ENCODE measurements around the gene PLEKHN1.

PLEKHN1 gene

DNA sequence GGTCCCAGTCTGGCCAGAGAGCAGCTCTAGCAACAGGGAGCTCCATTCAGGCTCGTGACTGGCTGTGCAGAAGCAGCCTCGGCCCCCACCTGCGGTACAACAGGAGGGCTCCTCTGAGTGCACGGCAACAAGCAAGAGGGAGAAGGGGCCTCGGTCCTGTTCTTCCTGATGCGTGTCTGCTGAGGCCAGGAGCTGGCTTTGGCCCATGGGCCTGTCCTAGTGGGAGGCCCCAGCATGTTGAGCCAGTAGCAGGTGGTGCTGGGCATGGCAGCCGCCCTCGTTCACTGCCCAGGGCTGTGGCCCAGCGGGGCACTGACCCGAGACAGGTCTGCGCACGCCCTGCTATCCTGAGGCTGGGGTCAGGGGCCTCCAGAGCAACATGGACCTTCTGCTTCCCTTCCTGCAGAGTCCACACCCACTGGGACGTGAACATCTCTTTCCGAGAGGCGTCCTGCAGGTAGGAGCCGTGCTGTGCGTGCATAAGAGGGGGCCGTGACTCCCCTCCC, 35.6 kb upstream of the PLEKHN1 start:
- Histone ChIP-seq H3K27ac (ENCODE audit: low read depth, low read length, severe bottlenecking) (no peak overlapping the region), H3K4me1 (ENCODE audit: control insufficient read depth, insufficient read depth, low read length, poor library complexity, severe bottlenecking) (peaks cover 17% of the 10 kb centered on the region), H3K4me3 (ENCODE audit: extremely low read depth, insufficient read depth, low read length, poor library complexity, severe bottlenecking) (no peak overlapping the region), H3K9me3 (ENCODE audit: control insufficient read depth, low read length) (no peaks in the 10 kb centered on the region), H3K36me3 (ENCODE audit: control insufficient read depth, insufficient read depth, low read length) (peaks cover 10% of the 10 kb centered on the region)
- WGBS, 2 experiments (ENCODE audit: insufficient coverage in 2 of 2): 70 to 76% methylated on average over 12 to 17 of the region's 18 CpGs

DNA sequence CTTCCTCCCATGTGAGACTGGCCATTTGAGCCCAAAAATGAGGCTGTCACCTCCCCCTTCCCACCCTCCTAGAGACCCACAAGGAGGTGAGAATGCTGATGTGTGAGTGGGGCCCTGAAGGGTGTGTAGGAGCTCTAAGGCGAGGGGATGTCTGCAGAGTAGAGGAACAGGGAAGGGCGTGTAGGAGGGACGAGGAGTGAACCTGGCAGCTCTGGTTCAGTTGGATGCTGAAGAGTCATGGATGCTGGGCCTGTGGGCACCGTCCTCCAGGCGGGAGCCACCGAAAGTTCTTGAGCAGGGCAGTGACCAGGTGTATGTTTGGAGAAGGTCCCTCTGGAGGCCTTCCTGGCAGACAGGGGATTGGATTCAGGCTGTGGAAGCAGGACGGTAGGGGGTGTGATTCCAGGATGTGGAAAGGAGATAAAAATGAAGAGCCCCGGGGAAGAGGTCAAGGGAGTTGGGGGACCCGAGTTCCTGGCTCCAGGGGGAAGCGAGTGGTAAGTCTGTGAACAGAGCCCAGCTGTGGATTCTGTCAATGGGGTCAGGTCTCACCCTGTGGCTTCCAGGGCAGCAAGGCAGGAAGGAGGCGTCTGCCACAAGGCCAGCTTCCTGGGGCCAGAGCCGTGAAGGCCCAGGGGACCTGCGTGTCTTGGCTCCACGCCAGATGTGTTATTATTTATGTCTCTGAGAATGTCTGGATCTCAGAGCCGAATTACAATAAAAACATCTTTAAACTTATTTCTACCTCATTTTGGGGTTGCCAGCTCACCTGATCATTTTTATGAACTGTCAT, 34.7 kb upstream of the PLEKHN1 start:
- Histone ChIP-seq H3K36me3 (ENCODE audit: control insufficient read depth, insufficient read depth, low read length) (peaks cover 10% of the 10 kb centered on the region), H3K4me3 (ENCODE audit: extremely low read depth, insufficient read depth, low read length, poor library complexity, severe bottlenecking) (no peak overlapping the region), H3K9me3 (ENCODE audit: control insufficient read depth, low read length) (no peaks in the 10 kb centered on the region), H3K4me1 (ENCODE audit: control insufficient read depth, insufficient read depth, low read length, poor library complexity, severe bottlenecking) (peaks cover 12% of the 10 kb centered on the region), H3K27ac (ENCODE audit: low read depth, low read length, severe bottlenecking) (no peak overlapping the region)
- WGBS, 2 experiments (ENCODE audit: insufficient coverage in 2 of 2): 63 to 69% methylated on average over 11 to 12 of the region's 15 CpGs

DNA sequence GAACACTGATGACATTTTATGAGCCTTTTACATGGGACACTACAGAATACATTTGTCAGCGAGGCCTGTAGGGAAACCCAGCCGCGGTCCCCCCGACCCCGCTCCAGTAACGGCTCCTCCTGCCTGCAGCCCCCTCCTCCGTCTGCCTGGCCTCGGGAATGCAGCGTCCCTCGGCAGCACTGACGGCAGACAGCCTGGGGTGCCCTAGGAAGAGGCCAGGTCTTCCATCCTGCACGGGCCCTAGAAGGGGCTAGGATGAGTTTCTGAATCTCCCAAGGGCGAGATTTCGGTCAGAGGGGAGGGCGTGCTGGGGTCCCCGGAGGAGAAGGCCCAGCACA, 34.1 kb upstream of the PLEKHN1 start:
- 53 to 59% methylated on average over 16 of the region's 16 CpGs for WGBS, 2 experiments (ENCODE audit: insufficient coverage in 2 of 2)
- no peak overlapping the region for H3K27ac ChIP-seq (ENCODE audit: low read depth, low read length, severe bottlenecking)
- H3K9me3 ChIP-seq (ENCODE audit: control insufficient read depth, low read length): no peaks in the 10 kb centered on the region
- peaks cover 10% of the 10 kb centered on the region for H3K36me3 ChIP-seq (ENCODE audit: control insufficient read depth, insufficient read depth, low read length)
- H3K4me1 ChIP-seq (ENCODE audit: control insufficient read depth, insufficient read depth, low read length, poor library complexity, severe bottlenecking): peaks cover 12% of the 10 kb centered on the region
- no peak overlapping the region for H3K4me3 ChIP-seq (ENCODE audit: extremely low read depth, insufficient read depth, low read length, poor library complexity, severe bottlenecking)

DNA sequence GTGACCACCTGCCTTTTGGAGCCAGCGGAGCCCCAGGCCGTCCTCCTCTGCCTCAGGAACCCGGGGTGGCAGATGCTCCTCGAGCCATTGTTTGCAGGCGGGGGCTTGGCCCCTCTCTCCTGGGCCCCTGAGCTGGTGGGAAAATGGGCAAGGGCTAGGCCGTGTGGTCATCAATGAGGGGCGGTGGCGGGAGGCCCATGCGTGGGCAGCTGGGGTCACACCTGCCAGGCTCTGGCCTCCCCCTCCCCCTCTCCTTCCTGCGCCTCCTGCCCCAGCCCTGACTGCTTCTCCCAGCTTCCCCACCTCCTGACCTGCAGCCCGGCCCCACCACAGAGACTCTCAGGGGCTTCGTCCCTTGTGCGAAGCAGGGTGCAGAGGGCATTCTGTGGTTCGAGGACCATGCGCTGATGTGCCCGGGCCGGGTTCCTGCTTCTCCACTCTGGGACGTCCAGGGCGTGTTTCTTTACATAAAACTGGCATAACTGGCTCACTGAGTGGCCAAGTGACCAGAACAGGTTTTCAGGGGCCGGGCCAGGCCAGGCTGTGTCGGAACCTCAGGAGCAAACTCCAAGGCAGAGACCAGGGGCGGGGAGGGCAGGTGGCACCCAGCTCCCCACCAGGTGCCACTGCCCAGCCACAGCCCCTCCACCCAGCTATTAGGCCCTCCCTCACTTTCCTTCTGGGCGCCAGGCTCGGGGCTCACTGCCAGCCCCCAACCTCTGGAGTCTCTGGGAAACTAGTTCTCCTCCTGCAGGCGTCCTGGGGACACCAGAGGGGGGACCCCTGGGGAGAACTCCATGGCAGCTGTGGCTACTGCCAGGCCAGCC, 33.3 kb upstream of the PLEKHN1 start:
- no peaks in the 10 kb centered on the region for H3K9me3 ChIP-seq (ENCODE audit: control insufficient read depth, low read length)
- no peak overlapping the region for H3K27ac ChIP-seq (ENCODE audit: low read depth, low read length, severe bottlenecking)
- H3K36me3 ChIP-seq (ENCODE audit: control insufficient read depth, insufficient read depth, low read length): peaks cover 10% of the 10 kb centered on the region
- 74 to 76% methylated on average over 19 to 22 of the region's 25 CpGs for WGBS, 2 experiments (ENCODE audit: insufficient coverage in 2 of 2)
- peaks cover 12% of the 10 kb centered on the region for H3K4me1 ChIP-seq (ENCODE audit: control insufficient read depth, insufficient read depth, low read length, poor library complexity, severe bottlenecking)
- H3K4me3 ChIP-seq (ENCODE audit: extremely low read depth, insufficient read depth, low read length, poor library complexity, severe bottlenecking): no peak overlapping the region

DNA sequence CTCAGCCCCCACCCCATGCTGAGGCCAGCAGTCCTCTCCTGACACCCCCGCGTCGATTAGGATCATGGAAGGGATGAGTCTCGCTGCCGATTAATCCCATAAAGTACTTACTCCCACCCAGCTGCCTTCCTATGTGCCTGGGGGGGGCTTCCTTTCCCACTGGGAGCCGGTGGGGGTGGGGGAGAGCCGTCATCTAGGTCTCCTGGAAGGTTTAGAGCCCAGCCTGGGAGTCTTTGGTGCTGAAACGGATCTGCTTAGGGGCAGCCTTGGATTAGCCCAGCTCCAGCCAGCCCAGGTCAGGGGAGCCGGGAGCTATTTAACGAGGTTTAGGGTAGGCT, 32.7 kb upstream of the PLEKHN1 start:
- peaks cover 10% of the 10 kb centered on the region for H3K36me3 ChIP-seq (ENCODE audit: control insufficient read depth, insufficient read depth, low read length)

DNA sequence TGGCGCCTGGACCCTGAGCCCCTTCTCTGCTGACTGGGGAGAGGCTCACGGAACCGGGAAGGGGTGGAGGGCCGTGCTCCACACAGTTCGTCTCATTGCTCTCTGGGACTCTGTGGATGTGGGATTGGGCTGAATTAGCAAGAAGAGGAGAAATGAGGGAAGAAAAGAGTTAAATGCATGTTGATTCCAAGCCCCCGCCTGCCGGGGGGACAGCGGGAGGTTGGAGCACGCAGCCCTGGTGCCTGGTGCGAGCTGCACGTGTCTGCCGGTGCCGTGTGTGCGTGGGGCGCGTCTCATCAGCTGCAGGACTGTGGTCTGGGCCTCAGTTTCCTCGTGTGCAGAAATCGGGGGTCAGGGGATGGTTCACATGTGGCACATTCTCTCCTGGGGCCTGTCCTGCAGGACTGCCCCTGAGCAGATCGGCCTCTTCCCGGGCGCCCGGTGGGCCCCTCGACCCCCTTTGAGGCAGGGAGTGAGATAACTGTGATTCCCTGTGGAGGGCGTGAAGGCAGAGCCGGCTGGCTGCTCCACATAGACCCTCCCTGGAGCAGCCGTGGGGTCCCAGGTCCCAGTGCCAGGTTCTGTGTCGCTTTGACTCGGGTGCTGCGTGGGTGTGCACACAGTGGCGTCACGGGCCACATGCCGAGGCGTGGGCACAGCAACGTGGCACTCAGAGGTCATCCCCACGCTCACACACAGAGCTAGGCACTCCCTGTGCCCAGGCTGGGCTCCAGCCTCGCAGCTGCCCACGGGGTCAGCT, 31.1 kb upstream of the PLEKHN1 start:
- WGBS, 2 experiments (ENCODE audit: insufficient coverage in 2 of 2): 18 to 21% methylated on average over 33 to 37 of the region's 37 CpGs
- Histone ChIP-seq H3K36me3 (ENCODE audit: control insufficient read depth, insufficient read depth, low read length) (peaks cover 7% of the 10 kb centered on the region), H3K9me3 (ENCODE audit: control insufficient read depth, low read length) (no peaks in the 10 kb centered on the region), H3K4me1 (ENCODE audit: control insufficient read depth, insufficient read depth, low read length, poor library complexity, severe bottlenecking) (peaks cover 24% of the 10 kb centered on the region), H3K4me3 (ENCODE audit: extremely low read depth, insufficient read depth, low read length, poor library complexity, severe bottlenecking) (no peak overlapping the region), H3K27ac (ENCODE audit: low read depth, low read length, severe bottlenecking) (no peak overlapping the region)

More for the DNA sequence above, 32.7 kb upstream of the PLEKHN1 start:
- H3K4me3 ChIP-seq (ENCODE audit: extremely low read depth, insufficient read depth, low read length, poor library complexity, severe bottlenecking): no peak overlapping the region
- H3K27ac ChIP-seq (ENCODE audit: low read depth, low read length, severe bottlenecking): no peak overlapping the region
- 7 to 8% methylated on average over 2 to 3 of the region's 10 CpGs for WGBS, 2 experiments (ENCODE audit: insufficient coverage in 2 of 2)
- no peaks in the 10 kb centered on the region for H3K9me3 ChIP-seq (ENCODE audit: control insufficient read depth, low read length)
- H3K4me1 ChIP-seq (ENCODE audit: control insufficient read depth, insufficient read depth, low read length, poor library complexity, severe bottlenecking): peaks cover 12% of the 10 kb centered on the region

DNA sequence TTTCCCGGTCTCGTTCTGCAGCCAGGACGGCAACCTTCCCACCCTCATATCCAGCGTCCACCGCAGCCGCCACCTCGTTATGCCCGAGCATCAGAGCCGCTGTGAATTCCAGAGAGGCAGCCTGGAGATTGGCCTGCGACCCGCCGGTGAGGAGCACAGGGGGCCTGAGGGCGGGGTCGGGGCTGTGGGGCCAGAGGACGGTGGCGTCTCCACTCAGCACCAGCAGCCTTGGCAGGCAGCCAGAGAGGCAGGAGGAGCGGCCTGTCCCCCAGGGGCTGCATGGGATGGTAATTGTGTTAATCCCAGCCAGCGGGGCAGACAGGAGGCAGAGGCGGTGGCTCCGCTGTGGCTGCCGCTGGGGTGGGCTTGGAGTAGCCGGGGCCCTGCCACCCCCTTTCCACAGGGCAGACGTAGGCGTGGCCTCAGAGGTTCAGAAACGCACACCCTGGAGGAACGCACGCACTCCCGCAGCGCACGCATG, 30.5 kb upstream of the PLEKHN1 start:
- Histone ChIP-seq H3K27ac (ENCODE audit: low read depth, low read length, severe bottlenecking) (no peak overlapping the region), H3K4me3 (ENCODE audit: extremely low read depth, insufficient read depth, low read length, poor library complexity, severe bottlenecking) (no peak overlapping the region), H3K36me3 (ENCODE audit: control insufficient read depth, insufficient read depth, low read length) (peaks cover under 1% of the 10 kb centered on the region), H3K4me1 (ENCODE audit: control insufficient read depth, insufficient read depth, low read length, poor library complexity, severe bottlenecking) (peaks cover 27% of the 10 kb centered on the region), H3K9me3 (ENCODE audit: control insufficient read depth, low read length) (no peaks in the 10 kb centered on the region)
- 8 to 10% methylated on average over 21 to 27 of the region's 30 CpGs for WGBS, 2 experiments (ENCODE audit: insufficient coverage in 2 of 2)

DNA sequence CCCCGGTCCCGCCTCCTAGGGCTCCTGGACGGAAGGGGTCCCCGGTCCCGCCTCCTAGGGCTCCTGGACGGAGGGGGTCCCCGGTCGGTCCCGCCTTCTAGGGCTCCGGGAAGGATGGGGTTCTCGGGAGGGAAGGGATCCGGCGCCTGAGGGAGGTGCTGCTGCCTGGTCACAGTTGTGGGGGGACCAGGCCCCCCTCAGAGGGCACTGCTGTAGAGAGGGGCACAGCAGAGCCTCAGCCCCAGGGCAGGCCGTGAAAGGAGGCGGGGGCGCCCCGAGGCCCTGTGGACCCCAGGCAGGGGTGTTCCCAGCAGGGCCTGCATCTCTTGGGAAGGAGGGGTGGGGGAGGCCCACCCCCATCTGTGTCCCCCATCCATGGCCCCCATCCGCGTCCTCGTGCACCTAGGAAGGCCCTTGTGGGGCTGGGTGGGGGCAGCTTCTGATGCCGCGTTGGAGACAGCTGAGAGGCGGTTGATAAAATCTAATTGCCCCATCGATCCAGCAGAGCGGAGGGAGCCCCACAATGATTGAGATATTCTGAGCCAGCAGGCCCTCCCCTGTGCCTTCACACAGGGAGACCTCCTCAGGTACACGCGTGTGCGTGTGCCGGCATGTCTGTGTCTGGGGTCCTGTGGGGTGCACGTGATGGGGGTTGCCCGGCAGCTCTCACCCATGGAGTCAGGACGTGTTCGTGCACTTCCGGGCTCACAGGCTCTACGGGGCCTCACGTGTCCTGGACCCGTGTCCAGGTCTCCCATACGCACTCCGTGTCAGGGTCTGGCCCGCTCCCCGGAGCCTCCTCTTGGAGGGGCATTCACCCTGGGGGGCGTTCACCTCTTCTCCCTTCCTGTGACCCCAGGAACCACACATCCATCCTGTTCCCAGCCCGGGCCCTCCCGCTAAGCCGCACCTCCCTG, 29.7 kb upstream of the PLEKHN1 start:
- WGBS, 2 experiments (ENCODE audit: insufficient coverage in 2 of 2): 74 to 80% methylated on average over 28 to 30 of the region's 45 CpGs
- Histone ChIP-seq H3K36me3 (ENCODE audit: control insufficient read depth, insufficient read depth, low read length) (no peaks in the 10 kb centered on the region), H3K4me1 (ENCODE audit: control insufficient read depth, insufficient read depth, low read length, poor library complexity, severe bottlenecking) (peaks cover 30% of the 10 kb centered on the region), H3K27ac (ENCODE audit: low read depth, low read length, severe bottlenecking) (no peak overlapping the region), H3K9me3 (ENCODE audit: control insufficient read depth, low read length) (no peaks in the 10 kb centered on the region), H3K4me3 (ENCODE audit: extremely low read depth, insufficient read depth, low read length, poor library complexity, severe bottlenecking) (no peak overlapping the region)

DNA sequence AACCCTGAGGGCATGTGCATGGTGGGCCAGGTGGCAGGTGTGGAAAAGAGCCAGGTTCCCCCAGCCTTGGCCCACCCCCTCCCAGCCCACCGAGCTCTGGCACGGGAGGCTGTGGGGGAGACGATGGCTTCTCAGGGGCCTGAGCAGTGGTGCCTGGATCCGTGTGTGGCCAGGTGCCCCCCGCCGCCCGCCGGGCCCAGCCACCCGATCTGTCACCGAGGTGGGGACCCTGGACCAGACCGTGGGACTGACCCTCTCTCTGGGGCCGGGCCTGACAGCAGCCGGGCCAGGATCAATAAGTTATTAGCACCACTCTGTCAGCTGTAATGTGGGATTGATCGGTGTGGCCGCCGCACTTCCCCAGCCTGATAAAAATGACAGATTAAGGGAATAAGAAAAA, 28.8 kb upstream of the PLEKHN1 start:
- WGBS, 2 experiments (ENCODE audit: insufficient coverage in 2 of 2): 81 to 87% methylated on average over 11 to 16 of the region's 16 CpGs
- H3K36me3 ChIP-seq (ENCODE audit: control insufficient read depth, insufficient read depth, low read length): no peaks in the 10 kb centered on the region
- peaks cover 30% of the 10 kb centered on the region for H3K4me1 ChIP-seq (ENCODE audit: control insufficient read depth, insufficient read depth, low read length, poor library complexity, severe bottlenecking)

More for the DNA sequence above, 28.8 kb upstream of the PLEKHN1 start:
- Histone ChIP-seq H3K27ac (ENCODE audit: low read depth, low read length, severe bottlenecking) (no peak overlapping the region), H3K9me3 (ENCODE audit: control insufficient read depth, low read length) (no peaks in the 10 kb centered on the region), H3K4me3 (ENCODE audit: extremely low read depth, insufficient read depth, low read length, poor library complexity, severe bottlenecking) (no peak overlapping the region)
